Left colon (tissue), 2 donors: ENCODE data around the gene GSPT1. TPM values are rescaled to one million over a fixed set of nuclear protein-coding genes. Genes with fewer than 3 reads are reported as not detected.
"Not testable (repeated sequence)": the region's sequence is repeated elsewhere in the genome, so short reads cannot be mapped to it uniquely, and the experiment has no call there.

Experiments
- ATAC-seq: fragments of 200-7000 bp; cut with Tn5 transposase; one replicate; pipeline ENCODE4 v1.9.1; 2020; ENCODE audit warnings: mild to moderate bottlenecking, moderate library complexity
- DNase-seq, 2 donors: peaks; one replicate each; pipeline ENCODE4 v3.0.0-alpha.2; 2020
- intact Hi-C, 2 donors: fragments of 100-400 bp; cut with DNase I in 1 of 2; cut with micrococcal nuclease in 1 of 2; formaldehyde crosslinking; loops; one replicate each; pipeline versions ENCODE4 v1.11.2 to v1.14.0; 2022; cut with DNase I, micrococcal nuclease
- total RNA-seq, 2 donors: library from RNA; stranded (reverse); fragmentation: NEBNext Ultra II Directional; extraction: Animal tissue kit (Norgen Biotek cat#: 25700); gene quantifications; one replicate each; pipeline ENCODE4 v1.2.1, GENCODE V29; 2021
- donor health status: DM: no; HTN: no; CAD: no.
- donor health status: DM: yes; HTN: yes; CAD: no.

GSPT1 gene
- total RNA-seq, 2 donors from 2014 or later: 105 to 121 TPM

DNA sequence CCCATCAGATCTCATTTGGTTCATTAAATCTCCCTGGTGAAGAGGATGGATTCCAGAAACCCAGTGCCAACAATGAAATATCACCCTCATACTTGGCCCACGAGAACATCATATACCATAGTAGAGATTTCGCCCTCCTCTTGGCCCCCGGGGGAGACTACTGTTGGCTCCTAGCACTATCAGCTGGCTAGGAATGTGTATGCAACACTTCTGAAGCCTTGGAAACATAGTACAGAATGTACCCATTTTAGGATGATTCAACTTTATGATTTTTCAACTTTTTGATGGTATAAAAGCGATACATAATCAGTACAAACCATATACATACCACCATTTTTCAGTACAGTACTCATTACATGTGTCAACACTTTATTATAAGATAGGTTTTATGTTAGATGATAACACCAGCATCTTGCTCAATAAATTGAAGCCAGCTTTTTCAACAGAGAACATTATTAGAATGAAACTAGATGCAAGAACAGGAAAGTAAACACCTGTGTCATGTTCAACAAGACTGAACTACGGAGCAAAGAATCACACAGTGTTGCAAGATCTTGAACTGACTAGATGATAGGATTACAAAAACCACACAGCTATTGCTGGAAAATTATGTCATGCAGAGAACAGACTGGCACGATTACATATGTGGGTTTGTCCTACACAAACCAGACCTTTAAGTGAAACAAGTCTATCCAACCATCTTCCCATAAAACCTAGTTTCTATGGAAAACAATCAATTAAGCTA, 81.6 kb downstream of the GSPT1 start:
- no peak for ATAC-seq

DNA sequence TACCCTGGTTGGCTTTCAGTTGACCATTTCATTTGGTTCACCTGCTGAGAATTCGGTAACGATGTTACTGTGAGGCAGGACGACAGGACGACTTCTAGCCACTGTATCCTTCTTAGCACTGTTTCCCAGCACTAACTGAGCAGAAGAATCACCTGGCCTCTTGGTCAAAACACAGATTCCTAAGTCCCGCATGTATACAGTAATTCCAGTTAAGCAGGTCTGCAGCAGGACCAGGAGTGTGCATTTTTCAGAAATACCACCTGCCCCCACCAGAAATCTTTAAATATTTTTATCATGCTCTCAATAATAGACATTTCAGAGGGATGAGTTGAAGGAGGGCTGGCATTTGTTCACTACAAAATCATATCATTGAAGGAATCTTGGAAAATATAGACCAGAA, 87.1 kb downstream of the GSPT1 start:
- ATAC-seq (no peak), DNase-seq (no peak)
- intact Hi-C loops: no loop called here

More for the DNA sequence above, 81.6 kb downstream of the GSPT1 start:
- no peak for DNase-seq
- intact Hi-C loops: no loop called here

DNA sequence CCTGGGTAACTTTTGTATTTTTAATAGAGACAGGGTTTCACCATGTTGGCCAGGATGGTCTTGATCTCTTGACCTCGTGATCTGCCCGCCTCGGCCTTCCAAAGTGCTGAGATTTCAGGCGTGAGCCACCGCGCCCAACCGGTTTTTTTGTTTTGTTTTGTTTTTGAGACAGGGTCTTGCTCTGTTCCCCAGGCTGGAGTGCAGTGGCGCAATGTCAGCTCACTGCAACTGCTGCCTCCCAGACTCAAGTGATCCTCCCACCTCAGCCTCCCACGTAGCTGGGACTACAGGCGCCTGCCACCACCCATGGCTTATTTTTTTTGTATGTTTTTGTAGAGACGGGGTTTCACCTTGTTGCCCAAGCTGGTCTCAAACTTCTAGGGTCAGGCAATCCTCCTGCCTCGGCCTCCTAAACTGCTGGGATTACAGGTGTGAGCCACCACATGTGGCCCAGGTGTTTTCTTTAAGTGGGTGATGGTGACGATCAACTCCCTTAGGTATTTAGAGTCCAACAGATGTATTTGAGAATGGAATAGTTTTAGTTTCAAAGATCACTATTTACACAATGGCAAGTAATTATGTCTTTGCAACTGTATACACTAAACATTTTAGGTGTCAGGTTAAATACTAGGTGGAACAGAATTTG, 90.1 kb downstream of the GSPT1 start:
- ATAC-seq, intact Hi-C loops, DNase-seq: not testable (repeated sequence)

DNA sequence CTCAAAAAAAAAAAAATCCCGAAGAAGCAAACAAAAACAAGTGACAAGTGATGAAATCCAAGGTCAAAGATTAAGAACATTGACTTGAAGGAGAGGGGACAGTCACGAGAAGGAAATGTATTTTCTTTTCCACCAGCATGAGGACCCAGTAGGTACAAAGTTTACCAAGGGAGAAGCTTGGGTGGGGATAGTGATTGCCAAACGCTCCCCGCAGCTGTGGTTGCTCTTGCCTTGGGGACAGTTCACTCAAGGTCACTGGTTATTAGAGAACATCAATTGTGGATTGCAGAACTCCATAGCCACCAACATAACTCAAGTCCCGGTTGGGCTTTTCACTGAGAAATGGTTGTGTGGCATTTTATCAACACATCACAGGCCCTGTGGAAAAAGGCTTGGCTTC, 91.4 kb downstream of the GSPT1 start:
- intact Hi-C loops: no loop called here
- ATAC-seq: peak; percentile 76
- DNase-seq: peak; percentile 16 to 47

DNA sequence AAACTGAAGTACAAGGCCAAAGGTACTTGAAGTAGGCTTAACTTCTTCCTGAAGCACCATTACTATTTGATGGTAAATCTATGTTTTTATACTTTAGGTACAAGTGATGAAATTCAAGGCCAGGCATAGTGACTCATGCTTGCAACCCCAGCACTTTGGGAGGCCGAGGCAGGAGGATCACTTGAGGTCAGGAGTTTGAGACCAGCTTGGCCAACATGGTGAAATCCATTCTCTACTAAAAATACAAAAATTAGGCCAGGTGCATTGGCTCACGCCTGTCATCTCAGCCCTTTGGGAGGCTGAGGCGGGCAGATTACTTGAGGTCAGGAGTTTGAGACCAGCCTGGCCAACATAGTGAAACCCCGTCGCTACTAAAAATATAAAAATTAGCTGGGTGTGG, 92.1 kb downstream of the GSPT1 start:
- DNase-seq, ATAC-seq, intact Hi-C loops: not testable (repeated sequence)

DNA sequence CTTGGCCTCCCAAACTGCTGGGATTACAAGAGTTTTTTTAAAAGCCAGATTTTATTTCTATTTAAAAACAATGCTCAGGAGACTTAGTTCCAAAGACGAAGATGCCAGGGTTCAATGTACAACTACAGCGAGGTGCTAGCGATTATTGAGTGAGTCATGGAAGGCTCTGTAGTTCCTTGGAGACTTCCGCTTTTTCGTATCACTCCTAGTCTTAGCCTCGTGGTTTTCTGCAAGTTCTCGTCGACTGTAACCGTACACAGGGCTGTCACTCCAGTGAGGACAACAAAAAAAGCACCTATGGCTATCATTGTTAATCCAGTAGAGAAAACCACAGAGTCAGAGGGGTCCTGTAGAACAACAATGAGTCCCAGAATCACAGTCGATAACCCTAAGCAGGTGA, 96.0 kb downstream of the GSPT1 start:
- DNase-seq (no peak), ATAC-seq (no peak)
- intact Hi-C loops: no loop called here

DNA sequence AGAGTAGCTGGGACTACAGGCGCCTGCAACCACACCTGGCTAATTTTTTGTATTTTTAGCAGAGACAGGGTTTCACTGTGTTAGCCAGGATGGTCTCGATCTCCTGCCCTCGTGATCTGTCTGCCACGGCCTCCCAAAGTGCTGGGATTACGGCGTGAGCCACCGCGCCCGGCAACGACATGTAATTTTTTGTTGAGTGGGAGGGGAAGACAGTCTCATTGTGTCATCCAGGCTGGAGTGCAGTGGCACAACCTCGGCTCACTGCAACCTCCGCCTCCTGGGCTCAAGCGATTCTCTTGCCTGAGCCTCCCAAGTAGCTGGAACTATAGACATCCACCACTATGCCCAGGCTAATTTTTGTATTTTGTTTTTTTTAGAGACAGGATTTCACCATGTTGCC, 96.8 kb downstream of the GSPT1 start:
- DNase-seq, ATAC-seq, intact Hi-C loops: not testable (repeated sequence)

Other genes starting within 250 kb of the GSPT1 start
- 1 to 10 TPM; 2.4 to 7.6 TPM for gene SNN, start 247.5 kb downstream of the GSPT1 start, total RNA-seq
- 10 to 100 TPM; 67.4 TPM for gene TXNDC11, start 173.1 kb downstream of the GSPT1 start, total RNA-seq
- gene ZC3H7A, start 118.7 kb downstream of the GSPT1 start, total RNA-seq: 10 to 100 TPM; 34.4 to 43.7 TPM
- gene RSL1D1, start 64.4 kb downstream of the GSPT1 start, total RNA-seq: 10 to 100 TPM; 82.8 to 91.6 TPM
- 10 to 100 TPM; 13.0 to 15.1 TPM for gene NPIPB2, start 26.1 kb upstream of the GSPT1 start, total RNA-seq
- 1 to 10 TPM in 1 of 2 donors, under 1 TPM in 1; 0.70 to 5.0 TPM for gene TNFRSF17, start 49.3 kb upstream of the GSPT1 start, total RNA-seq
- gene SNX29, start 60.8 kb upstream of the GSPT1 start, total RNA-seq: 10 to 100 TPM; 19.1 to 20.3 TPM